H9 (cell line): ENCODE results near the gene SEMA6C. TPM values are rescaled to one million over a fixed set of nuclear protein-coding genes. Genes with fewer than 3 reads are reported as not detected.
A peak's percentile ranks its signal among the peaks of the same experiment; 100 is the strongest.

Experiments used
- DNase-seq: peaks from one replicate; pipeline ENCODE4 v3.0.0-alpha.2; 2017
- H2AFZ ChIP-seq: one replicate; pipeline ENCODE4 v1.6.1; 2013; ENCODE audit warnings: mild to moderate bottlenecking, low read length, control low read depth, moderate library complexity
- H2AK5ac ChIP-seq: 2 replicates; pipeline ENCODE4 v1.6.1; 2013; ENCODE audit warnings: low read length, control low read depth, mixed read lengths; ENCODE audit not compliant: insufficient read length
- H2BK120ac ChIP-seq: one replicate; pipeline ENCODE4 v1.6.1; 2013; ENCODE audit warnings: low read depth, mild to moderate bottlenecking, low read length, control low read depth, inconsistent platforms; ENCODE audit not compliant: poor library complexity, severe bottlenecking
- H2BK12ac ChIP-seq: 2 replicates; pipeline ENCODE4 v1.6.1; 2013; ENCODE audit warnings: low read length, control low read depth, mixed read lengths, low read depth; ENCODE audit not compliant: insufficient read length
- H2BK15ac ChIP-seq: 2 replicates; pipeline ENCODE4 v1.6.1; 2013; ENCODE audit warnings: low read depth, low read length, control low read depth
- H2BK20ac ChIP-seq: one replicate; pipeline ENCODE4 v1.6.1; 2013; ENCODE audit warnings: low read depth, mild to moderate bottlenecking, low read length, control low read depth, inconsistent platforms; ENCODE audit not compliant: poor library complexity, severe bottlenecking
- H2BK5ac ChIP-seq: 2 replicates; pipeline ENCODE4 v1.6.1; 2013; ENCODE audit warnings: low read length, control low read depth, mixed read lengths; ENCODE audit not compliant: insufficient read length
- H3K14ac ChIP-seq: 2 replicates; pipeline ENCODE4 v1.6.1; 2013; ENCODE audit warnings: low read length, control low read depth; ENCODE audit not compliant: insufficient read depth
- H3K18ac ChIP-seq: 2 replicates; pipeline ENCODE4 v1.6.1; 2013; ENCODE audit warnings: low read depth, mild to moderate bottlenecking, mixed read lengths, low read length, control low read depth; ENCODE audit not compliant: insufficient read length
- H3K23ac ChIP-seq: 2 replicates; pipeline ENCODE4 v1.6.1; 2013; ENCODE audit warnings: low read length, control low read depth, mixed read lengths, low read depth; ENCODE audit not compliant: insufficient read length
- H3K23me2 ChIP-seq: 2 replicates; pipeline ENCODE4 v1.6.1; 2013; ENCODE audit warnings: low read depth, mild to moderate bottlenecking, mixed read lengths, low read length, control low read depth; ENCODE audit not compliant: insufficient read length, poor library complexity, severe bottlenecking
- H3K27ac ChIP-seq: 2 replicates; pipeline ENCODE4 v1.5.1; 2013; ENCODE audit warnings: low read length, control low read depth, mixed read lengths, low read depth; ENCODE audit not compliant: insufficient read length
- H3K27me3 ChIP-seq: 2 replicates; pipeline ENCODE4 v1.6.1; 2013; ENCODE audit warnings: low read length, control low read depth, inconsistent platforms; ENCODE audit not compliant: insufficient read depth
- H3K4ac ChIP-seq: 2 replicates; pipeline ENCODE4 v1.6.1; 2013; ENCODE audit warnings: low read depth, mild to moderate bottlenecking, control low read depth, inconsistent platforms, low read length, moderate library complexity
- H3K4me1 ChIP-seq: 2 replicates; pipeline ENCODE4 v1.6.1; 2013; ENCODE audit warnings: low read length, control low read depth, inconsistent platforms; ENCODE audit not compliant: insufficient read depth
- H3K4me2 ChIP-seq: 2 replicates; pipeline ENCODE4 v1.6.1; 2013; ENCODE audit warnings: low read length, control low read depth, mixed read lengths; ENCODE audit not compliant: insufficient read length, insufficient read depth
- H3K56ac ChIP-seq: 2 replicates; pipeline ENCODE4 v1.6.1; 2013; ENCODE audit warnings: low read depth, mild to moderate bottlenecking, mixed read lengths, low read length, control low read depth; ENCODE audit not compliant: insufficient read length
- H3K79me1 ChIP-seq: 2 replicates; pipeline ENCODE4 v1.6.1; 2013; ENCODE audit warnings: low read depth, mild to moderate bottlenecking, moderate library complexity, low read length, control low read depth, inconsistent platforms; ENCODE audit not compliant: insufficient read depth, poor library complexity, severe bottlenecking
- H3K79me2 ChIP-seq: 2 replicates; pipeline ENCODE4 v1.6.1; 2013; ENCODE audit warnings: low read length, control low read depth, inconsistent platforms; ENCODE audit not compliant: insufficient read depth
- H3K9ac ChIP-seq: 2 replicates; pipeline ENCODE4 v1.6.1; 2013; ENCODE audit warnings: low read length, control low read depth, mixed read lengths; ENCODE audit not compliant: insufficient read length; ENCODE audit errors: extremely low read depth
- H3K9me3 ChIP-seq: one replicate; pipeline ENCODE4 v1.6.1; 2013; ENCODE audit warnings: low read depth, low read length, inconsistent platforms; ENCODE audit not compliant: control insufficient read depth
- H3T11ph ChIP-seq: one replicate; pipeline ENCODE4 v1.6.1; 2013; ENCODE audit warnings: mild to moderate bottlenecking, low read length, control low read depth, inconsistent platforms
- H4K20me1 ChIP-seq: one replicate; pipeline ENCODE4 v1.6.1; 2013; ENCODE audit not compliant: control insufficient read depth, insufficient read length, insufficient read depth
- H4K5ac ChIP-seq: 2 replicates; pipeline ENCODE4 v1.6.1; 2013; ENCODE audit warnings: low read depth, mild to moderate bottlenecking, mixed read lengths, low read length, control low read depth; ENCODE audit not compliant: insufficient read length
- H4K8ac ChIP-seq: replicated peaks from 2 replicates; pipeline ENCODE4 v1.6.1; 2013; ENCODE audit warnings: low read length, control low read depth, mixed read lengths, low read depth; ENCODE audit not compliant: insufficient read length
- H4K91ac ChIP-seq: 2 replicates; pipeline ENCODE4 v1.6.1; 2013; ENCODE audit warnings: low read depth, mild to moderate bottlenecking, moderate library complexity, mixed read lengths, low read length, control low read depth; ENCODE audit not compliant: insufficient read length
- H3K27ac Mint-ChIP-seq, 3 experiments: 2 replicates in 2 of 3; 3 replicates in 1 of 3; pipeline ENCODE4 v1.8.0; 2020 to 2021; ENCODE audit warnings: mixed read lengths in 3 of 3, mild to moderate bottlenecking in 1 of 3, moderate library complexity in 1 of 3
- H3K27me3 Mint-ChIP-seq: 2 replicates; pipeline ENCODE4 v1.8.0; 2021; ENCODE audit warnings: low read depth, mild to moderate bottlenecking, moderate library complexity, mixed read lengths
- H3K36me3 Mint-ChIP-seq, 3 experiments: 2 replicates in 2 of 3; 3 replicates in 1 of 3; pipeline ENCODE4 v1.8.0; 2020 to 2021; ENCODE audit warnings: low read depth in 3 of 3, mixed read lengths in 3 of 3; ENCODE audit not compliant: insufficient read depth in 1 of 3
- H3K4me1 Mint-ChIP-seq, 2 experiments: 2 replicates each; pipeline ENCODE4 v1.8.0; 2020; ENCODE audit warnings: mixed read lengths in 2 of 2
- H3K4me3 Mint-ChIP-seq, 2 experiments: 2 replicates in 1 of 2; 3 replicates in 1 of 2; pipeline ENCODE4 v1.8.0; 2020 to 2021; ENCODE audit warnings: mild to moderate bottlenecking in 2 of 2, mixed read lengths in 2 of 2, moderate library complexity in 1 of 2
- H3K9me3 Mint-ChIP-seq, 2 experiments: 2 replicates in 1 of 2; 3 replicates in 1 of 2; pipeline ENCODE4 v1.8.0; 2020; ENCODE audit warnings: mild to moderate bottlenecking in 2 of 2, mixed read lengths in 2 of 2, moderate library complexity in 1 of 2
- WGBS: extraction: QIAGEN DNeasy Blood & Tissue Kit; methylation state at CpG from one replicate; pipeline ENCODE4 v1.1.7; 2013; ENCODE audit warnings: missing lambda C conversion rate, low lambda C conversion rate, mixed read lengths; ENCODE audit not compliant: insufficient read length; ENCODE audit errors: extremely low coverage; 5-methylcytosine and 5-hydroxymethylcytosine counted together
- total RNA-seq: library from RNA; stranded (reverse); gene quantifications from 2 replicates; pipeline ENCODE4 v1.2.1, GENCODE V29; 2021
- TF ChIP-seq, protein P1 (sequence below): fragments of 200-600 bp; sonication (generic); conservative IDR thresholded peaks from 3 replicates; pipeline ENCODE4 v1.8.0; 2021; ENCODE audit warnings: antibody characterized with exemption, mild to moderate bottlenecking

Gene SEMA6C
- total RNA-seq, 1 experiment from 2014 or later, result 12.3 TPM

DNA sequence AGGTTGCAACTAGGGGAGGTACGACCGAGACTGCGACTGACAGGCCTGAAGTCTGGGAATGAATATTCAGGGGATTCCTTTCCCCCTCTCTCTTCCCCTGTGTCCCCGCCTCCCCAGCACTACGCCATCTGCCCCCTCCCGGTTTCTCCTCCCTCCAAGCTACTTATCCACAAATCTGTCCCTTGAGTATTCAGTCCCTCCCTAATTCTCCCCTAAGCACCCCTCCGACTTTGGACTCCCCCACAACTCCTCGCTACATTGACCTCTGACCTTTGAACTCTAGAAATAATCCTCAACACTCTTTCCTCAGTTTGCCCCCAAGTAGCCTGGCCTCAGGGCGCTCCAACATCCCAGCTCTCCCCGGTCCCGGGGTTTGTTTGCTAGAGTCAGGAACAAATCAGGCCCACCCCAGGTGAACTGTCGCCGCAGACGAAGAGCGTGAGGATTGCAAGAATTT is 18.9 kb upstream of the SEMA6C start:
- Histone ChIP-seq H2BK5ac (no peak overlapping the region), H4K5ac (no peak overlapping the region), H2BK15ac (no peak overlapping the region), H3K9ac (peak overlapping the region; percentile 81), H3K4me1 (0 out of 2 replicates have a peak, but pooled peaks cover 4% of the 10 kb centered on the region), H3K23me2 (peaks cover 13% of the 10 kb centered on the region), H4K91ac (no peak overlapping the region), H3K14ac (no peak overlapping the region), H2BK20ac (no peak overlapping the region), H3T11ph (no peak overlapping the region), H3K4me2 (peak overlapping the region; percentile 70), H3K27ac (peak overlapping the region; percentile 7), H2BK120ac (no peak overlapping the region), H4K8ac (no peak overlapping the region), H3K56ac (no peak overlapping the region), H3K4ac (no peak overlapping the region), H2BK12ac (no peak overlapping the region), H3K79me2 (no peaks in the 10 kb centered on the region), H3K9me3 (no peaks in the 10 kb centered on the region), H3K23ac (no peak overlapping the region), H2AK5ac (no peak overlapping the region), H3K27me3 (no peaks in the 10 kb centered on the region), H3K18ac (no peak overlapping the region), H2AFZ (peak overlapping the region; percentile 17), H3K79me1 (no peaks in the 10 kb centered on the region), H4K20me1 (no peaks in the 10 kb centered on the region)
- WGBS, result no CpG with 5 or more reads among the region's 15 CpGs
- Mint-ChIP-seq H3K36me3 (peaks cover 19 to 47% (median 43%) of the 10 kb centered on the region in 3 experiments; a peak in 6 of 7 replicates), H3K9me3 (no peaks in the 10 kb centered on the region; a peak in 1 of 5 replicates), H3K4me3 (peak overlapping the region; percentile 96 to 98), H3K27ac (peak overlapping the region; percentile 96 to 99 (median 98); a peak in 6 of 7 replicates), H3K4me1 (peaks cover 21 to 25% of the 10 kb centered on the region in 2 experiments), H3K27me3 (peaks cover 3% of the 10 kb centered on the region; the same call in 1 of the 2 replicates)
- TF ChIP-seq, protein P1, sequence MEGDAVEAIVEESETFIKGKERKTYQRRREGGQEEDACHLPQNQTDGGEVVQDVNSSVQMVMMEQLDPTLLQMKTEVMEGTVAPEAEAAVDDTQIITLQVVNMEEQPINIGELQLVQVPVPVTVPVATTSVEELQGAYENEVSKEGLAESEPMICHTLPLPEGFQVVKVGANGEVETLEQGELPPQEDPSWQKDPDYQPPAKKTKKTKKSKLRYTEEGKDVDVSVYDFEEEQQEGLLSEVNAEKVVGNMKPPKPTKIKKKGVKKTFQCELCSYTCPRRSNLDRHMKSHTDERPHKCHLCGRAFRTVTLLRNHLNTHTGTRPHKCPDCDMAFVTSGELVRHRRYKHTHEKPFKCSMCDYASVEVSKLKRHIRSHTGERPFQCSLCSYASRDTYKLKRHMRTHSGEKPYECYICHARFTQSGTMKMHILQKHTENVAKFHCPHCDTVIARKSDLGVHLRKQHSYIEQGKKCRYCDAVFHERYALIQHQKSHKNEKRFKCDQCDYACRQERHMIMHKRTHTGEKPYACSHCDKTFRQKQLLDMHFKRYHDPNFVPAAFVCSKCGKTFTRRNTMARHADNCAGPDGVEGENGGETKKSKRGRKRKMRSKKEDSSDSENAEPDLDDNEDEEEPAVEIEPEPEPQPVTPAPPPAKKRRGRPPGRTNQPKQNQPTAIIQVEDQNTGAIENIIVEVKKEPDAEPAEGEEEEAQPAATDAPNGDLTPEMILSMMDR, result no peak
- peak; percentile 84 for DNase-seq
